MM.1S (cell line): Measurements from ENCODE around the gene TEDDM1.
A peak's percentile ranks its signal among the peaks of the same experiment; 100 is the strongest.

ENCODE experiments used
- DNase-seq: peaks from one replicate; pipeline ENCODE4 v3.0.0-alpha.2; 2015
- H2AFZ ChIP-seq: fragments of 300-600 bp; sonication (generic); 2 replicates; pipeline ENCODE4 v1.6.0; 2016; ENCODE audit warnings: antibody characterized with exemption, low read length
- H3F3A ChIP-seq: fragments of 300-600 bp; sonication (generic); 2 replicates; pipeline ENCODE4 v1.6.1; 2016; ENCODE audit warnings: mild to moderate bottlenecking, antibody characterized with exemption, low read length, moderate library complexity, mixed read lengths; ENCODE audit not compliant: insufficient read depth
- H3K27ac ChIP-seq: fragments of 300-600 bp; sonication (generic); 2 replicates; pipeline ENCODE4 v1.5.1; 2016; ENCODE audit warnings: mild to moderate bottlenecking, low read length
- H3K27me3 ChIP-seq: fragments of 300-600 bp; sonication (generic); replicated peaks from 2 replicates; pipeline ENCODE4 v1.6.0; 2016; ENCODE audit warnings: low read length; ENCODE audit not compliant: insufficient read depth
- H3K36me3 ChIP-seq: fragments of 300-600 bp; sonication (generic); replicated peaks from 2 replicates; pipeline ENCODE4 v1.6.1; 2016; ENCODE audit warnings: mild to moderate bottlenecking, low read length, mixed read lengths; ENCODE audit not compliant: insufficient read depth
- H3K4me1 ChIP-seq: fragments of 300-600 bp; sonication (generic); 2 replicates; pipeline ENCODE4 v1.6.1; 2016; ENCODE audit warnings: low read length, mixed read lengths
- H3K4me2 ChIP-seq: fragments of 300-600 bp; sonication (generic); 2 replicates; pipeline ENCODE4 v1.6.0; 2016; ENCODE audit warnings: low read depth, low read length
- H3K4me3 ChIP-seq: fragments of 300-600 bp; sonication (generic); 2 replicates; pipeline ENCODE4 v1.5.1; 2016; ENCODE audit warnings: low read length, mixed read lengths
- H3K79me2 ChIP-seq: fragments of 300-600 bp; sonication (generic); 2 replicates; pipeline ENCODE4 v1.6.1; 2016; ENCODE audit warnings: mixed run types, low read length, mixed read lengths
- H3K9ac ChIP-seq: fragments of 300-600 bp; sonication (generic); 2 replicates; pipeline ENCODE4 v1.6.1; 2016; ENCODE audit warnings: low read length, mixed read lengths
- H3K9me2 ChIP-seq: fragments of 300-600 bp; sonication (generic); replicated peaks from 2 replicates; pipeline ENCODE4 v1.6.1; 2016; ENCODE audit warnings: mild to moderate bottlenecking, low read length, mixed read lengths; ENCODE audit not compliant: insufficient read depth
- H3K9me3 ChIP-seq: fragments of 300-600 bp; sonication (generic); replicated peaks from 2 replicates; pipeline ENCODE4 v1.6.1; 2016; ENCODE audit warnings: mild to moderate bottlenecking, low read length, mixed read lengths; ENCODE audit not compliant: insufficient read depth
- H4K20me1 ChIP-seq: fragments of 300-600 bp; sonication (generic); 2 replicates; pipeline ENCODE4 v1.6.1; 2016; ENCODE audit warnings: mild to moderate bottlenecking, low read length, moderate library complexity, mixed read lengths; ENCODE audit not compliant: insufficient read depth
- EZH2 ChIP-seq: fragments of 300-600 bp; sonication (generic); optimal IDR thresholded peaks from 2 replicates; pipeline ENCODE3; 2017; ENCODE audit warnings: low read depth, mild to moderate bottlenecking, antibody characterized with exemption, low read length, mixed read lengths
- EZH2phosphoT487 ChIP-seq: fragments of 300-600 bp; sonication (generic); IDR thresholded peaks from 2 replicates; pipeline ENCODE4 v1.6.1; 2018; ENCODE audit warnings: antibody characterized with exemption, low read length
- TF ChIP-seq, protein P1 (sequence below): fragments of 300-600 bp; sonication (generic); IDR thresholded peaks from 2 replicates; pipeline ENCODE4 v1.5.1; 2016; ENCODE audit warnings: antibody characterized with exemption, low read length, mixed read lengths

The TEDDM1 gene

DNA sequence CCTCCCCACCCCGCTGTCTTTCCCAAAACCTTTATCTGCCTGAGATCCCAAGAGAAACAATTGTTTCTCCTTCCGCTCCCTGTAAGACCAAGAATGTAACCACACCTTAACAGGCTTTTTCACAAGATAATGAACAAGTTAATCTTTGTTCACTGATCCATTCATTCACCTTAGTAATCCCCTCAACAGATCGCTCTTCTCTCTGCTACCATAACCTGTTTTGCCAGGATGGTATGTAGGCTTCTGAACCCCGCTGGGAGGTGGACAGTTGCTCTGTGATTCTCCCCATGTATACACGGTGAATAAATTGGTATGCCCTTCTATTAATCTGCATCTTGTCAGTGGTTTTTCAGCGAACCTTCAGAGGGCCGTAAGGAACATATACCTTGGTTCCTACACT is 30.8 kb upstream of the TEDDM1 start:
- no peak for DNase-seq
- Histone ChIP-seq H3F3A (0 out of 2 replicates have a peak, but pooled peaks cover 5% of the 10 kb centered on the region), H3K4me2 (no peak overlapping the region), H4K20me1 (no peaks in the 10 kb centered on the region), H3K4me1 (peaks cover 20% of the 10 kb centered on the region), H3K9ac (no peak overlapping the region), H3K4me3 (no peak overlapping the region), H3K27me3 (no peaks in the 10 kb centered on the region), H3K36me3 (no peaks in the 10 kb centered on the region), H3K9me2 (no peaks in the 10 kb centered on the region), H3K79me2 (no peaks in the 10 kb centered on the region), H3K9me3 (no peaks in the 10 kb centered on the region), H2AFZ (no peak overlapping the region), H3K27ac (no peak overlapping the region)
- TF ChIP-seq EZH2 = no peak
- TF ChIP-seq, protein P1, sequence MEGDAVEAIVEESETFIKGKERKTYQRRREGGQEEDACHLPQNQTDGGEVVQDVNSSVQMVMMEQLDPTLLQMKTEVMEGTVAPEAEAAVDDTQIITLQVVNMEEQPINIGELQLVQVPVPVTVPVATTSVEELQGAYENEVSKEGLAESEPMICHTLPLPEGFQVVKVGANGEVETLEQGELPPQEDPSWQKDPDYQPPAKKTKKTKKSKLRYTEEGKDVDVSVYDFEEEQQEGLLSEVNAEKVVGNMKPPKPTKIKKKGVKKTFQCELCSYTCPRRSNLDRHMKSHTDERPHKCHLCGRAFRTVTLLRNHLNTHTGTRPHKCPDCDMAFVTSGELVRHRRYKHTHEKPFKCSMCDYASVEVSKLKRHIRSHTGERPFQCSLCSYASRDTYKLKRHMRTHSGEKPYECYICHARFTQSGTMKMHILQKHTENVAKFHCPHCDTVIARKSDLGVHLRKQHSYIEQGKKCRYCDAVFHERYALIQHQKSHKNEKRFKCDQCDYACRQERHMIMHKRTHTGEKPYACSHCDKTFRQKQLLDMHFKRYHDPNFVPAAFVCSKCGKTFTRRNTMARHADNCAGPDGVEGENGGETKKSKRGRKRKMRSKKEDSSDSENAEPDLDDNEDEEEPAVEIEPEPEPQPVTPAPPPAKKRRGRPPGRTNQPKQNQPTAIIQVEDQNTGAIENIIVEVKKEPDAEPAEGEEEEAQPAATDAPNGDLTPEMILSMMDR = no peak
- TF ChIP-seq EZH2phosphoT487 = no peak

DNA sequence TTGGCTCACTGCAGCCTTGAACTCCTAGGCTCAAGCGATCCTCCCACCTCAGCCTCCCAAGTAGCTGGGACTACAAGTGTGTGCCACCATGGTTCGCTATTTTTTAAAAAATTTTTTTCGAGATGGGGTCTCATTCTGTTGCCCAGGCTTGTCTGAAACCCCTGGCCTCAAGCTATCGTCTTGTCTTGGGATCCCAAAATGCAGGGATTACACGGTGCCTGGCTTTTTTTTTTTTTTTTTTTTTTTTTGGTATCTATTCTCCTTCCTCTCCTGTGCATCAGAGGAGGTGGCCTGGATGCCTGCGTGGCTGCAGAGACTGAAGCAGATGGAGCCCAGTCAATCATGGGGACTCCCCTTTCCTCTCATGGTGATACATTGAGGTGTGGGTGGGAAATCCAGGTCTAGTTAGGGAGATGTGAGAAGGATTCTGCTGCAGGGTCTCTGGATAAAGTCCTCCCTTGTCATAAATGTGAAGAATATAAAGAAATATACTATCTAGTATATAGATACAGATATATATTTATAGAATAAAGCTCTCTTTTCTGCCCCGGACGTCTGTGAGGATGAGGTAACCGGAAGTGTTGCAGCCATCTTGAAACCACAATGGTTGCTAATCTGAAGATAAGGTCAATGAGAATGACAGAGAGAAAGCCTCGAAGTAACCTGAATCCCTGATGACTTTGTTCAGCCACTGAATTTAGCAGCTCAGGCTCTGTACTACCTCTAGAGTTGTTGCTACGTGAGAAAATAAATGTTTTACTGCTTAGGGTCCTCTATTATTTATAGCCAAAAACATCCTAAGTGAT is 30.0 kb upstream of the TEDDM1 start:
- Histone ChIP-seq H3K27me3 (no peaks in the 10 kb centered on the region), H3F3A (0 out of 2 replicates have a peak, but pooled peaks cover 5% of the 10 kb centered on the region), H3K4me1 (peaks cover 20% of the 10 kb centered on the region), H3K27ac (peak overlapping the region; percentile 15; the same call in 1 of the 2 replicates), H3K4me3 (no peak overlapping the region), H2AFZ (no peak overlapping the region), H3K9me3 (no peaks in the 10 kb centered on the region), H3K36me3 (no peaks in the 10 kb centered on the region), H3K9me2 (no peaks in the 10 kb centered on the region), H3K9ac (no peak overlapping the region), H3K4me2 (peak overlapping the region; percentile 12; the same call in 1 of the 2 replicates), H3K79me2 (no peaks in the 10 kb centered on the region), H4K20me1 (no peaks in the 10 kb centered on the region)
- TF ChIP-seq EZH2 = no peak
- TF ChIP-seq EZH2phosphoT487 = no peak
- TF ChIP-seq, protein P1 = no peak
- DNase-seq = peak; percentile 89

GRCh38 chr1:182428043-182428442 is 27.6 kb upstream of the TEDDM1 start:
- H3K27ac ChIP-seq = no peak overlapping the region
- no peak overlapping the region for H3K4me2 ChIP-seq
- no peaks in the 10 kb centered on the region for H3K9me3 ChIP-seq
- H3K9me2 ChIP-seq = no peaks in the 10 kb centered on the region
- H4K20me1 ChIP-seq = no peaks in the 10 kb centered on the region
- no peaks in the 10 kb centered on the region for H3K79me2 ChIP-seq
- no peak overlapping the region for H3K9ac ChIP-seq
- DNase-seq = no peak
- H3K27me3 ChIP-seq = no peaks in the 10 kb centered on the region
- H3K36me3 ChIP-seq = no peaks in the 10 kb centered on the region
- peaks cover 20% of the 10 kb centered on the region for H3K4me1 ChIP-seq
- TF ChIP-seq EZH2 = no peak
- TF ChIP-seq EZH2phosphoT487 = no peak
- TF ChIP-seq, protein P1 = no peak
- 0 out of 2 replicates have a peak, but pooled peaks cover 5% of the 10 kb centered on the region for H3F3A ChIP-seq
- H2AFZ ChIP-seq = no peak overlapping the region
- no peak overlapping the region for H3K4me3 ChIP-seq
